ENCODE measurements around the gene KRT71.

The KRT71 gene

GRCh38 chr12:52495389-52495788 lies 57.6 kb downstream of the KRT71 start:
- peak; percentile 68 for DNase-seq

DNA sequence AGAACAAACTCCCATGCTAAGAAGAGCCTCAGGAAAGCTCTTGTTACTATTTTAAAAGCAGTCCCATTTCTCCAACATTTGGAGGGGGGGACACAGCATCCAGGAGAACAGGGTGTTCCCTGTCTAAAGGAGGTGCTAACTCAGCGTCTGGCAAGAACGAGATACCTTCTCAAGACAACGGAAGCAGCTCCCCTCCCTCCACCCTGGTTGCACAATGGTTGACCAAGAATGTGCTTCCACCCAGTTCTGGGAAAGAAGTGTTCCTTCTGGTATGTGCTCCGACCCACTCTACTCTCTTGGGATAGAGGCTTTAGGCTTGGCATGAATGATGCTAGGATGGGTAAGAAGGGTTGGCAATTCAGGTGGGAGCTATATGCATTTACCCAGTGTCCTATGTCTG lies 58.4 kb downstream of the KRT71 start:
- DNase-seq: no peak

- DNase-seq: no peak
Measured at GRCh38 chr12:52494100-52494499, 58.8 kb downstream of the KRT71 start.
